Effector memory CD8-positive, alpha-beta T cell (primary cell): ENCODE results near the gene KIAA2012.

Experiments used
- ATAC-seq: fragments of 150-1000 bp; cut with Tn5 transposase; replicated peaks from 2 replicates; pipeline ENCODE4 v1.10.0; 2021; ENCODE audit warnings: mild to moderate bottlenecking, moderate library complexity
- DNase-seq, 3 experiments: peaks; one replicate each; pipeline ENCODE4 v3.0.0; 2021
- H3K27ac Mint-ChIP-seq, 2 donors: one replicate each; pipeline ENCODE4 v1.8.0; 2022; ENCODE audit warnings: mild to moderate bottlenecking in 2 of 2, mixed read lengths in 2 of 2, moderate library complexity in 2 of 2
- H3K27me3 Mint-ChIP-seq, 2 donors: one replicate each; pipeline ENCODE4 v1.8.0; 2022; ENCODE audit warnings: mixed read lengths in 2 of 2
- H3K36me3 Mint-ChIP-seq: one replicate; pipeline ENCODE4 v1.8.0; 2022; ENCODE audit warnings: mild to moderate bottlenecking, moderate library complexity, mixed read lengths; ENCODE audit not compliant: insufficient read depth
- H3K4me1 Mint-ChIP-seq, 2 donors: one replicate each; pipeline ENCODE4 v1.8.0; 2022; ENCODE audit warnings: low read depth in 2 of 2, mixed read lengths in 2 of 2
- H3K4me3 Mint-ChIP-seq, 2 donors: one replicate each; pipeline ENCODE4 v1.8.0; 2022; ENCODE audit warnings: mild to moderate bottlenecking in 2 of 2, mixed read lengths in 2 of 2, moderate library complexity in 2 of 2
- H3K9me3 Mint-ChIP-seq, 2 donors: one replicate each; pipeline ENCODE4 v1.8.0; 2022; ENCODE audit warnings: mixed read lengths in 2 of 2
- total RNA-seq, 9 experiments: gene quantifications; one replicate each; lab custom pipeline; 2026; lab: John Stamatoyannopoulos, UW

KIAA2012 gene
- total RNA-seq = 0 to 0.10 (median 0) reads per million in 9 experiments

- no peak for DNase-seq
- no peaks in the 10 kb centered on the region for H3K36me3 Mint-ChIP-seq
- no peaks in the 10 kb centered on the region for H3K9me3 Mint-ChIP-seq
- no peaks in the 10 kb centered on the region for H3K4me1 Mint-ChIP-seq
- no peak within 1 kb of the TSS for H3K4me3 Mint-ChIP-seq
- H3K27ac Mint-ChIP-seq = no peak within 1 kb of the TSS
- peaks cover 25 to 37% of the 10 kb centered on the region in 2 donors for H3K27me3 Mint-ChIP-seq
- no peak for ATAC-seq
Observed at GRCh38 chr2:202072737-202073401, at the start of gene KIAA2012. KIAA2012 (plus strand) TSS chr2:202073255; CDS start chr2:202073628, 373 bp downstream.

GRCh38 chr2:202023904-202024266 lies 49.2 kb upstream of the KIAA2012 start:
- no peaks in the 10 kb centered on the region for H3K9me3 Mint-ChIP-seq
- H3K27me3 Mint-ChIP-seq = peaks cover 13 to 51% of the 10 kb centered on the region in 2 donors
- H3K36me3 Mint-ChIP-seq = peaks cover 4% of the 10 kb centered on the region
- DNase-seq (no peak), ATAC-seq (no peak)
- no peak overlapping the region for H3K27ac Mint-ChIP-seq
- no peak overlapping the region for H3K4me3 Mint-ChIP-seq
- H3K4me1 Mint-ChIP-seq = no peaks in the 10 kb centered on the region

GRCh38 chr2:202024871-202025270 lies 48.2 kb upstream of the KIAA2012 start:
- Mint-ChIP-seq H3K9me3 (no peaks in the 10 kb centered on the region), H3K4me1 (no peaks in the 10 kb centered on the region), H3K36me3 (peaks cover 4% of the 10 kb centered on the region), H3K27me3 (peaks cover 8 to 51% of the 10 kb centered on the region in 2 donors), H3K4me3 (no peak overlapping the region), H3K27ac (no peak overlapping the region)
- DNase-seq (no peak), ATAC-seq (no peak)

- ATAC-seq = no peak
- Mint-ChIP-seq H3K9me3 (no peaks in the 10 kb centered on the region), H3K27me3 (peaks cover 8 to 53% of the 10 kb centered on the region in 2 donors), H3K4me3 (no peak overlapping the region), H3K4me1 (no peaks in the 10 kb centered on the region), H3K36me3 (peaks cover 4% of the 10 kb centered on the region), H3K27ac (no peak overlapping the region)
- DNase-seq = no peak
Observed at GRCh38 chr2:202025816-202026215, 47.2 kb upstream of the KIAA2012 start.

- H3K9me3 Mint-ChIP-seq = no peaks in the 10 kb centered on the region
Observed at GRCh38 chr2:202026507-202026906, 46.5 kb upstream of the KIAA2012 start.

GRCh38 chr2:202030691-202031090 lies 42.4 kb upstream of the KIAA2012 start:
- no peaks in the 10 kb centered on the region for H3K9me3 Mint-ChIP-seq
- no peak for DNase-seq

More at GRCh38 chr2:202026507-202026906, 46.5 kb upstream of the KIAA2012 start:
- no peak overlapping the region for H3K27ac Mint-ChIP-seq
- peaks cover 8 to 48% of the 10 kb centered on the region in 2 donors for H3K27me3 Mint-ChIP-seq
- H3K36me3 Mint-ChIP-seq = peaks cover 4% of the 10 kb centered on the region
- no peaks in the 10 kb centered on the region for H3K4me1 Mint-ChIP-seq
- no peak overlapping the region for H3K4me3 Mint-ChIP-seq
- no peak for ATAC-seq
- DNase-seq = no peak

GRCh38 chr2:202031246-202031951 lies 41.7 kb upstream of the KIAA2012 start:
- Mint-ChIP-seq H3K27ac (no peak overlapping the region), H3K4me3 (peak overlapping the region; percentile 74 to 87), H3K36me3 (peaks cover 11% of the 10 kb centered on the region), H3K9me3 (no peaks in the 10 kb centered on the region), H3K27me3 (peaks cover 0 to 14% of the 10 kb centered on the region in 2 donors), H3K4me1 (peaks cover 9 to 11% of the 10 kb centered on the region in 2 donors)
- ATAC-seq = no peak
- no peak for DNase-seq

More at GRCh38 chr2:202030691-202031090, 42.4 kb upstream of the KIAA2012 start:
- Mint-ChIP-seq H3K27ac (no peak overlapping the region), H3K4me1 (peaks cover 9 to 11% of the 10 kb centered on the region in 2 donors), H3K27me3 (peaks cover 0 to 21% of the 10 kb centered on the region in 2 donors), H3K36me3 (peaks cover 11% of the 10 kb centered on the region), H3K4me3 (no peak overlapping the region)
- ATAC-seq = no peak

GRCh38 chr2:202032846-202033316 lies 40.2 kb upstream of the KIAA2012 start:
- Mint-ChIP-seq H3K9me3 (no peaks in the 10 kb centered on the region), H3K27me3 (peaks cover 0 to 10% of the 10 kb centered on the region in 2 donors), H3K4me1 (peaks cover 9 to 11% of the 10 kb centered on the region in 2 donors), H3K36me3 (peaks cover 8% of the 10 kb centered on the region), H3K27ac (peak overlapping the region in 1 of 2 donors; percentile 15), H3K4me3 (peak overlapping the region; percentile 74 to 87)
- ATAC-seq (peak; percentile 26), DNase-seq (peak; percentile 10 to 23 (median 21))

- peaks cover 9 to 11% of the 10 kb centered on the region in 2 donors for H3K4me1 Mint-ChIP-seq
- ATAC-seq (peak; percentile 80), DNase-seq (peak; percentile 75 to 76 (median 75))
- peak within 1 kb of the TSS in 1 of 2 donors; percentile 15 for H3K27ac Mint-ChIP-seq
- H3K9me3 Mint-ChIP-seq = no peaks in the 10 kb centered on the region
- peaks cover 8% of the 10 kb centered on the region for H3K36me3 Mint-ChIP-seq
- peaks cover 4 to 10% of the 10 kb centered on the region in 2 donors for H3K27me3 Mint-ChIP-seq
- peak within 1 kb of the TSS; percentile 74 to 87 for H3K4me3 Mint-ChIP-seq
Observed at GRCh38 chr2:202033317-202034248, 39.5 kb upstream of the KIAA2012 start, which contains the start of gene FZD7. FZD7 (plus strand) TSS chr2:202033855; CDS start chr2:202034648, 793 bp downstream.

GRCh38 chr2:202034249-202035088 lies 38.6 kb upstream of the KIAA2012 start:
- peaks cover 8% of the 10 kb centered on the region for H3K36me3 Mint-ChIP-seq
- ATAC-seq (peak; percentile 4), DNase-seq (peak in 2 of 3 experiments; percentile 8 to 25)
- H3K27ac Mint-ChIP-seq = no peak overlapping the region
- no peaks in the 10 kb centered on the region for H3K9me3 Mint-ChIP-seq
- H3K27me3 Mint-ChIP-seq = peaks cover 7 to 13% of the 10 kb centered on the region in 2 donors
- H3K4me3 Mint-ChIP-seq = peak overlapping the region; percentile 74 to 87
- H3K4me1 Mint-ChIP-seq = peaks cover 11 to 12% of the 10 kb centered on the region in 2 donors

- no peak for DNase-seq
- Mint-ChIP-seq H3K27ac (no peak overlapping the region), H3K27me3 (peaks cover 0 to 17% of the 10 kb centered on the region in 2 donors), H3K36me3 (peaks cover 8% of the 10 kb centered on the region), H3K9me3 (no peaks in the 10 kb centered on the region), H3K4me3 (no peak overlapping the region), H3K4me1 (peaks cover 11 to 12% of the 10 kb centered on the region in 2 donors)
- ATAC-seq = no peak
Observed at GRCh38 chr2:202035089-202035940, 37.7 kb upstream of the KIAA2012 start.
